Epithelial cell of prostate (primary cell): ENCODE data around the gene NGRN.
"Not testable (repeated sequence)": the region's sequence is repeated elsewhere in the genome, so short reads cannot be mapped to it uniquely, and the experiment has no call there.

Source experiments
- DNase-seq: peaks from one replicate; pipeline ENCODE4 v3.0.0-alpha.2; 2011; ENCODE audit warnings: low read depth, low spot score
- H3K27ac ChIP-seq: fragments of 450-650 bp; 2 replicates; pipeline ENCODE4 v1.5.1; 2017; ENCODE audit warnings: mild to moderate bottlenecking

The NGRN gene

GRCh38 chr15:90233387-90234095 is 31.9 kb upstream of the NGRN start, which contains the start of gene CIB1:
Gene CIB1 (minus strand): TSS chr15:90233941. CDS start chr15:90233885, 56 bp downstream.
- peak within 1 kb of the TSS; percentile 84 for H3K27ac ChIP-seq
- DNase-seq: peak; percentile 83

DNA sequence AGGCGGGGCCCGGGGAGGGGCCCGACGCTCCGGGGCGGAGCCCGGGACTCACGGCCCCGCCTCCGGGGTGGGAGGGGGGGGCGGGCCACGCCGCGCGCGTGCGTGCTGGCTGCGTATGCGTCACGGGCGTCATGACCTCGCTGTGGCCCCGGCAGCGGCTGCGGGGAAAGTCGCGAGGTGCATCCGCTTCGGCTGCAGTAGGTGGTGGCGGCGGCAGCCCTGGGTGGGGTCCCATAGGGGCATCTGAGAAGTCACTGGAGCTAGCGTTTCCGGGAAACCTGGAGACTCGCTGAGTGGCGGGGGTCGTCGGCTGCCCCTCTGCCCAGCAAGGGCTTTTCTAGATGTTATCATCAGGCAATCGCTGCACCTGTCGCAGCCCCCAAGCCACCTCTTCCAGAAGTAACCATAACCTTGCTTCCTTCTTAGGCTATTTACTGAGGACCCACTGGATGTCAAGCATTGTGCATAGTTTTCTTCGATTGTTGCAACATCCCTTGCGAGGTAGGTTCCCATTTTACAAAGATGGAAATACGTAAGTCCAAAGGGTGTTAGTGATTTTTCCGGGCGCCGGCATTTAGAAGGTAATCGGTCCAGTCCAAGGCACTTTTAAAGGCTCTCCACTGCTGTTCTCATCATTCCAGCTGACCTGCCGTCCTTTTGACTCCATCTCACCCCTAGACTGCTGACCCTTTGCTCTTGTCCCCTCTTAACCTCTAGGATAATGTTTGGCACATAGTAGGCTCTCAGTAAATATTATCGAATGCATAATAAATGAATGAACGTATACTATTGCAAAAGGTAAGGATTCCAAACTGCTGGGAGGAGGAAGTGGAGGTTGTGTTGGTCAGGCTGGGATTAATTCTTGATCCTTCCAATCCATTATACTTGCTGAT is 31.1 kb upstream of the NGRN start, which contains the start of gene GDPGP1:
Gene GDPGP1, plus strand, starts transcription at position 114 of the 893 bp plus-strand sequence. CDS start 6,700 bp downstream, outside the sequence.
- no peak for DNase-seq
- H3K27ac ChIP-seq: peak within 1 kb of the TSS; percentile 84

DNA sequence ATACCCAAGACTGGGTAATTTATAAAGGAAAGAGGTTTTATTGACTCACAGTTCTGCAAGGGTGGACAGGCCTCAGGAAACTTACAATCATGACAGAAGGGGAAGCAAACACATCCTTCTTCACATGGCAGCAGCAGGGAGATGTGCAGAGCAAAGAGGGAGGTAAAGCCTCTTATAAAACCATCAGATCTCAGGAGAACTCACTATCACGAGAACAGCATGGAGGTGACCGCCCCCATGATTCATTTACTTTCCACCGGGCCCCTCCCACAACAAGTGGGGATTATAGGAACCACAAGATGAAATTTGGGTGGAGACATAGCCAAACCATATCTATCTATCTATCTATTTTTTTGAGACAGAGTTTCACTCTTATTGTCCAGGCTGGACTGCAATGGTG is 26.1 kb upstream of the NGRN start:
- H3K27ac ChIP-seq: no peak overlapping the region

GRCh38 chr15:90240856-90241255 is 24.6 kb upstream of the NGRN start:
- no peak for DNase-seq

More for the DNA sequence above, 26.1 kb upstream of the NGRN start:
- DNase-seq: no peak

DNA sequence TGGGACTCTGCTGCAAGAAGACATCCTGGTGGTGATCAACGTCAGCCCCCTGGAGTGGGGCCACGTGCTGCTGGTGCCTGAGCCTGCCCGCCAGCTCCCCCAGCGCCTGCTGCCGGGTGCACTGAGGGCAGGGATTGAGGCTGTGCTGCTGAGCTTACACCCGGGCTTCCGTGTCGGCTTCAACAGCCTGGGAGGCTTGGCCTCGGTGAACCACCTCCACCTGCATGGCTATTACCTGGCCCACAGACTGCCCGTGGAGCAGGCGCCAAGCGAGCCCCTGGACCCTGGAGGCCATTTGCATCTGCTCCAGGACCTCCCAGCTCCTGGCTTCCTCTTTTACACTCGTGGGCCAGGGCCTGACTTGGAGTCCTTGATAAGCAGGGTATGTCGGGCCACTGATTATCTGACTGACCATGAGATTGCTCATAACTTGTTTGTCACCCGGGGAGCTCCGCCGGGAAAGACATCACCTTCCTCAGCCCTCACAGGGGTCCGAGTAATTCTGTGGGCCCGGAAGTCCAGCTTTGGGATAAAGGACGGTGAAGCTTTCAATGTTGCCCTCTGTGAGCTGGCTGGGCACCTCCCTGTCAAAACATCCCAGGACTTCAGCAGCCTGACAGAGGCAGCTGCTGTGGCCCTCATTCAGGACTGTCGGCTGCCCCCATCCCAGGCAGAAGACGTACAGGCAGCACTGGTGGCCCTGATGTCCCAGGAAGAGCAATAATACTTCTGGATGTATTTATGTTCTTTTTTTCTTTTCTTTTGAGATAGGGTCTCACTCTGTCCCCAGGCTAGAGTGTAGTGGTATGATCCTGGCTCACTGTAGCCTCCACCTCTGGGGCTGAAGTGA is 23.9 kb upstream of the NGRN start:
- no peak overlapping the region for H3K27ac ChIP-seq
- no peak for DNase-seq

More at GRCh38 chr15:90240856-90241255, 24.6 kb upstream of the NGRN start:
- H3K27ac ChIP-seq: no peak overlapping the region

DNA sequence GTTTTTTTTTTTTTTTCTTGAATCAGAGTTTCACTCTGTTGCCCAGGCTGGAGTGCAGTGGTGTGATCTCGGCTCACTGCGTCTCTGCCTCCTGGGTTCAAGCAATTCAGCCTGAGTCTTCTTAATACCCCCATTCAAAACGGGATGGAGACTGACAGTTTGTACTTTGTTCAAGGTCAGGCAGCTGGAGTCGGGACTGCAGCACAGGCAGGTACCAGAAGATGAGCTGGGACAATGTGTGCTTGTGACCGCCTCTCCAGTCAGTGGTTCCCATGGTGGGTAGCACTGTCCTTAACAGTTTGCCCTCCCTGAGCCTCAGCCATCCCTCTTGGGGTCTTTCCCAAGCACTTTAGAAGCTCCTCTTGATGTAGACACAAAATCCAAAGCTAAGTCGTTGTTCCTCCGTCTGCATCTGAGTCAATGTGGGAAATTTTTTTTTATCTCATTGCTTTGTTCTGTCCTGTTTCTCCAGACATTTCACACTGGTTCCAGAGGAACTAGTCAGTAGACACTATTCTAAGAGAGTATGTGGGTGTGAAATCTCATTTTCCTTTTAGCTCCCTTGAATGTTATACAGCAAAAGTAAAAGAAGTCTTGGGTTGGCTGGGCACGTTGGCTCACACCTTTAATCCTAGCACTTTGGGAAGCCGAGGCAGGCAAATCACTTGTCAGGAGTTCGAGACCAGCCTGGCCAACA is 21.4 kb upstream of the NGRN start:
- no peak overlapping the region for H3K27ac ChIP-seq
- DNase-seq: no peak

DNA sequence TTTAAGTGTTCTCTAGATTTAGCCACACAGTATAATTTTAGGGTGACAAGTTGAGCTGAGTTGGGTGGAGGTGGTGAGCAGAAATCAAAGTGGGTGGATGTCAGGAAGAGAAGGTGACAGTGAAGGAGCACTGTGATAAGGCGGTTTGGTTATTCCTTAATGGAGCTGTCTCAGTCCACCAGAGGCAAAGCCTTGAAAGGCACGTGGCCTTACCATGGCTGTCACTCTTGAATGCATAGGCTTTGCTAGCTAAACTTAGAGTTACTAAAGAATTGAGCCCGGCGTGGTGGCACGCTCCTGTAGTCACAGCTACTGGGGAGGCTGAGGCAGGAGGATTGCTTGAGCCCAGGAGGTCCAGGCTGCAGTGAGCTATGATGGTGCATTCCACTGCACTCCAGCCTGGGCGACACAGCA is 16.7 kb upstream of the NGRN start:
- no peak overlapping the region for H3K27ac ChIP-seq
- no peak for DNase-seq

DNA sequence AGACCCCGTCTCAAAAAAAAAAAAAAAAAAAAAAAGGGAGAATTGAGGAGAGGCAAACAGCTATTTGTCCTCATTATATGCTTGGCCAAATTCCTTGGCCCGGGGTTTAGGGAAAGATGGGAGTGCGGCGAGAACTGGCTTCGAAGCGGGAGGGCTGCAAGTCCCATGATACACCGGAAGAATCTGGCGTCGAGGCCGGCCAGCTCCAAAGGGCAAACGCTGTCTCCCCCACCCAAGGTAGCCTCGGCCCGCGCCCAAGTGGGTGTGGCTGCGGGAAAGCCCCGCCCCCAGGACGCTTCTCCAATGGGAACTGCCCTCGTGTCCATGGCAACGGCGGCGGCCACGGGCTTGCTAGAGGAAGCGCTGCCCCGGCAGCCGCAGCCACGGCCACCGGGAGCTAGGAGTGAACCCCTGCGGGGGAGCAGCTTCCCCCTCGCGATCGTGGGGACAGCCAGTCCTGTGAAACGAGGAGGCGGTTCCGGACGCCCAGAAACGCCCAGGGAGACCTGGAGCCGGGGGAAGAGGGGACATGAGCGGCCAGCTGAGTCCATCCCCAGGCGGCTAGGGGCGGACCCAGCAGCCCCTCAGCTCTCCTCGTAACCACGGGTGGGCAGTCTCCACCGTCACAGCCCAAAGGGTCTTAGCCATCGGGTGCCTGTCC is 16.1 kb upstream of the NGRN start, which contains the start of gene TTLL13:
Gene TTLL13, plus strand, starts transcription at position 354 of the 661 bp plus-strand sequence. CDS start 1,075 bp downstream, outside the sequence.
- no peak for DNase-seq
- no peak within 1 kb of the TSS for H3K27ac ChIP-seq

GRCh38 chr15:90257776-90258175 is 7.7 kb upstream of the NGRN start:
- no peak for DNase-seq
- H3K27ac ChIP-seq: no peak overlapping the region

- H3K27ac ChIP-seq: no peak overlapping the region
- DNase-seq: no peak
Measured at GRCh38 chr15:90259524-90259923, 5.9 kb upstream of the NGRN start.

DNA sequence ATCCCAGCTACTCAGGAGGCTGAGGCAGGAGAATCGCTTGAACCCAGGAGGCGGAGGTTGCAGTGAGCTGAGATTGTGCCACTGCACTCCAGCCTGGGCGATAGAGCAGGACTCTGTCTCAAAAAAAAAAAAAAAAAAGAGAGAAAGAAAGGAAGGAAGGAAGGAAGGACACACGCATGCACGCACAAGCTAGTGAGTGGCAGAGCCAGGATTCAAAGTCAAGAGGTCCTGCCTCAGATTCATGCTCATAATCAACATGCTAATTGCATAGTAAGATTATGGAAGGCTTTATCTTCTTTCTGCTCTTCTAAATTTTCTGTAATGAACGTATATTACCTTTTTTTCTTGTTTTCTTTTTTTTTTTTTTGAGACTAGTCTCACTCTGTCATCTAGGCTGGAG is 4.7 kb upstream of the NGRN start:
- DNase-seq, H3K27ac ChIP-seq: not testable (repeated sequence)

DNA sequence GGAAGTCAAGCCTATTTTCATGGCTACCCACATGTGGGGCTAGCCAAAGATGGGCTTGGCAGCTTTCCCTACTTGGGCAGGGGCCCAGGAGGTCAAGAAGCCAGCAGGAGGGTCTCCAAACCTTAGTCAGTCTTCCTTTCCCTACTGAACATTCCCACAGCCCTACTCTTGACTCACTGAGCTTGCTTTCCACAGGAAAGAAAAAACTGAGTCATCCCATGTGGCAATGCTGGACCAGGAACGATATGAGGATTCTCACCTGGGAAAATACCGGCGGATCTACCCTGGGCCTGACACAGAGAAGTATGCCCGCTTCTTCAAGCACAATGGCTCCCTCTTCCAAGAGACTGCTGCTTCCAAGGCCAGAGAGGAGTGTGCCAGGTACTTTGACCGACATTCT is 3.7 kb upstream of the NGRN start:
- no peak for DNase-seq
- peak overlapping the region; percentile 27 for H3K27ac ChIP-seq

GRCh38 chr15:90262426-90262825 is 3.0 kb upstream of the NGRN start:
- no peak for DNase-seq
- H3K27ac ChIP-seq: peak overlapping the region; percentile 27

- DNase-seq: no peak
- H3K27ac ChIP-seq: peak overlapping the region; percentile 93
Measured at GRCh38 chr15:90264671-90265070, 801 bp upstream of the NGRN start.

DNA sequence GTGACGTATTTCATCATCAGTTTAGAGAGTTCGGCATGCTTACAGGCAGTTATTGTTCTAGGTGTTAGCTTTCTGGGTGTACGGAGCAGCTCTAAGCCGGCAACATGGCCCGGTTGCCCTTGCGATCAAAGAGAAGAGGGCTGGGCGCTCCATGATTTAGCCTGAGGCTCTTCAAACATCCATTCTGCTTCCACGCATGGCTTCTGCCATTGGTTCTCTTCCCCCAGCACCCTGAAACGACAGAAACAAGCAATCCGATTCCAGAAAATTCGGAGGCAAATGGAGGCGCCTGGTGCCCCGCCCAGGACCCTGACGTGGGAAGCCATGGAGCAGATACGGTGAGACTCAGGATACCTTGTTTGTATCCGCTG is 574 bp downstream of the NGRN start:
- no peak for DNase-seq

DNA sequence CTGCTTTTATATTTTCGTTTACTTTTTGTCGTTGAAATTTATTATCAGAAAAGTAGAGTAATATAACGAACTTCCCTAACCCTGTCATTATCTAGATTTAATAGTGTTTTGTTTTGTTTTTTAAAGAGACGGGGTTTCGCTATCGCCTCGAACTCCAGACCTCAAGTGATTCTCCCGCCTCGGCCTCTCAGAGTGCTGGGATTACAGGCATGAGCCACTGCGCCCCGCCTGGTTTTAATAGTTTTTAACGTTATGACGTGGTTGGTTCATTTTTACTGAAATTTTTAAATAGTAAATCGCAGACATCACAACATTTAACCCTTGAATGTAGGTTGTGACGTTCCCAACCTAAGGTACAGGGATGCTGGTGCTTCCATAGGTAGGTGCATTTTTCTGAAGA is 1.0 kb downstream of the NGRN start:
- no peak for DNase-seq
- H3K27ac ChIP-seq: peak overlapping the region; percentile 93

More for the DNA sequence above, 574 bp downstream of the NGRN start:
- H3K27ac ChIP-seq: peak overlapping the region; percentile 93

GRCh38 chr15:90268415-90268814 is 2.9 kb downstream of the NGRN start:
- no peak overlapping the region for H3K27ac ChIP-seq
- no peak for DNase-seq

- H3K27ac ChIP-seq: no peak overlapping the region
- DNase-seq: no peak
Measured at GRCh38 chr15:90270502-90271150, 5.2 kb downstream of the NGRN start.
